HL-60 (cell line): ENCODE measurements around the gene HEPH.

Experiments used
- DNase-seq, 2 experiments: peaks; one replicate each; pipeline ENCODE4 v3.0.0-alpha.2; 2010 to 2020; ENCODE audit warnings: low read depth in 1 of 2, low spot score in 1 of 2
- H3K27ac ChIP-seq: fragments of 250-450 bp; sonication (Bioruptor Pico); replicated peaks from 2 replicates; pipeline ENCODE4 v1.5.1; 2020; ENCODE audit warnings: mild to moderate bottlenecking, moderate library complexity
- H3K27me3 ChIP-seq: fragments of 250-450 bp; sonication (Bioruptor Pico); 2 replicates; pipeline ENCODE4 v1.5.1; 2021; ENCODE audit warnings: mild to moderate bottlenecking, moderate library complexity; ENCODE audit not compliant: insufficient read depth, poor library complexity, severe bottlenecking
- H3K4me3 ChIP-seq: replicated peaks from 2 replicates; pipeline ENCODE4 v1.5.1; 2011; ENCODE audit warnings: mild to moderate bottlenecking, control low read depth, low read length; ENCODE audit not compliant: insufficient read depth
- GABPA ChIP-seq: IDR thresholded peaks from 2 replicates; pipeline ENCODE4 v1.6.1; 2012; ENCODE audit warnings: low read depth
- POLR2AphosphoS5 ChIP-seq: IDR thresholded peaks from 2 replicates; pipeline ENCODE4 v1.6.1; 2012; ENCODE audit warnings: low read depth
- SPI1 ChIP-seq: IDR thresholded peaks from 2 replicates; pipeline ENCODE4 v1.6.1; 2012; ENCODE audit warnings: low read depth, mild to moderate bottlenecking, borderline replicate concordance
- TF ChIP-seq, protein P1 (sequence below): IDR thresholded peaks from one replicate; pipeline ENCODE4 v1.5.1; 2011; ENCODE audit warnings: low read length, control low read depth, inconsistent platforms; ENCODE audit not compliant: insufficient read depth
- TF ChIP-seq, protein P2 (sequence below): IDR thresholded peaks from 2 replicates; pipeline ENCODE4 v1.6.1; 2012; ENCODE audit warnings: low read depth; ENCODE audit not compliant: insufficient replicate concordance

The HEPH gene

DNA sequence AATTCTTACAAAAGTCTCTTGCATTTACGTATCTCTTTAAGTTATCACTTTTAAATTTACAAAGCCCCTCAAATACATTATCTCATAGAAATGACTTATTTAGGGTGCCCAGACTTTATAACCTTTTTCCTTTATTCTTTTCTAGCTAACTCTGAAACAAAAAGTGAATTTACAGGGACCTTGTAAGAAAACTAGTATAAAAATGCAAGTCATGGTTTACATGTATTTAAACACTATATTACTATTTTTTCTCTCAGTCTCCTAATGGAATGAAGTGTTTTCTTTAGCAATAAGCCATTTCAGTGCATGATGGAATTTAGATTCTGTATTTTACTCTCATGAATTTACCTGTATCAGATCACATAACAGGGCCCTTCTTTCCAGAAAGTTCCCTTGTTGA lies 14.5 kb upstream of the HEPH start:
- Histone ChIP-seq H3K27ac (no peak overlapping the region), H3K4me3 (no peak overlapping the region), H3K27me3 (no peaks in the 10 kb centered on the region)
- no peak for DNase-seq
- TF ChIP-seq, protein P1, sequence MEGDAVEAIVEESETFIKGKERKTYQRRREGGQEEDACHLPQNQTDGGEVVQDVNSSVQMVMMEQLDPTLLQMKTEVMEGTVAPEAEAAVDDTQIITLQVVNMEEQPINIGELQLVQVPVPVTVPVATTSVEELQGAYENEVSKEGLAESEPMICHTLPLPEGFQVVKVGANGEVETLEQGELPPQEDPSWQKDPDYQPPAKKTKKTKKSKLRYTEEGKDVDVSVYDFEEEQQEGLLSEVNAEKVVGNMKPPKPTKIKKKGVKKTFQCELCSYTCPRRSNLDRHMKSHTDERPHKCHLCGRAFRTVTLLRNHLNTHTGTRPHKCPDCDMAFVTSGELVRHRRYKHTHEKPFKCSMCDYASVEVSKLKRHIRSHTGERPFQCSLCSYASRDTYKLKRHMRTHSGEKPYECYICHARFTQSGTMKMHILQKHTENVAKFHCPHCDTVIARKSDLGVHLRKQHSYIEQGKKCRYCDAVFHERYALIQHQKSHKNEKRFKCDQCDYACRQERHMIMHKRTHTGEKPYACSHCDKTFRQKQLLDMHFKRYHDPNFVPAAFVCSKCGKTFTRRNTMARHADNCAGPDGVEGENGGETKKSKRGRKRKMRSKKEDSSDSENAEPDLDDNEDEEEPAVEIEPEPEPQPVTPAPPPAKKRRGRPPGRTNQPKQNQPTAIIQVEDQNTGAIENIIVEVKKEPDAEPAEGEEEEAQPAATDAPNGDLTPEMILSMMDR: no peak
- TF ChIP-seq POLR2AphosphoS5 (no peak), SPI1 (no peak)

DNA sequence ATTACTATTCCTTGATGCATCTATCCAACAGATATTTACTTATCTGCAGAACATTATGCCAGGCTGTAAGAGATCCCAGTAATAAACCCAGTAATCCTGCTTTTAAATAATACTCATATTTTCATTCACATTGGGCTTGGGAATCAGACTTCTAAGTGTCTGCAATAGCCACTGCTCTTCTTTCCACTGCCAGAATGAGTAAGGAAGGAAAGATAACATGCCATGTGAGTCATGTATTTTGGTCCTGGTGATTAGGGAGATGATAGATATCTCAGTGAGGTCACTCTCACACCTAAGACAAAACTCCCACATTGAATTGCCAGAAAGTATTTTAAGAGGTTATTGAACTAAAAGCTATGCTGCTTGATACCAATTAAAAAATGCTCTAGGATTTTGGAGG lies 13.9 kb upstream of the HEPH start:
- Histone ChIP-seq H3K4me3 (no peak overlapping the region), H3K27ac (no peak overlapping the region), H3K27me3 (no peaks in the 10 kb centered on the region)
- TF ChIP-seq, protein P1: no peak
- TF ChIP-seq SPI1: no peak
- TF ChIP-seq, protein P2, sequence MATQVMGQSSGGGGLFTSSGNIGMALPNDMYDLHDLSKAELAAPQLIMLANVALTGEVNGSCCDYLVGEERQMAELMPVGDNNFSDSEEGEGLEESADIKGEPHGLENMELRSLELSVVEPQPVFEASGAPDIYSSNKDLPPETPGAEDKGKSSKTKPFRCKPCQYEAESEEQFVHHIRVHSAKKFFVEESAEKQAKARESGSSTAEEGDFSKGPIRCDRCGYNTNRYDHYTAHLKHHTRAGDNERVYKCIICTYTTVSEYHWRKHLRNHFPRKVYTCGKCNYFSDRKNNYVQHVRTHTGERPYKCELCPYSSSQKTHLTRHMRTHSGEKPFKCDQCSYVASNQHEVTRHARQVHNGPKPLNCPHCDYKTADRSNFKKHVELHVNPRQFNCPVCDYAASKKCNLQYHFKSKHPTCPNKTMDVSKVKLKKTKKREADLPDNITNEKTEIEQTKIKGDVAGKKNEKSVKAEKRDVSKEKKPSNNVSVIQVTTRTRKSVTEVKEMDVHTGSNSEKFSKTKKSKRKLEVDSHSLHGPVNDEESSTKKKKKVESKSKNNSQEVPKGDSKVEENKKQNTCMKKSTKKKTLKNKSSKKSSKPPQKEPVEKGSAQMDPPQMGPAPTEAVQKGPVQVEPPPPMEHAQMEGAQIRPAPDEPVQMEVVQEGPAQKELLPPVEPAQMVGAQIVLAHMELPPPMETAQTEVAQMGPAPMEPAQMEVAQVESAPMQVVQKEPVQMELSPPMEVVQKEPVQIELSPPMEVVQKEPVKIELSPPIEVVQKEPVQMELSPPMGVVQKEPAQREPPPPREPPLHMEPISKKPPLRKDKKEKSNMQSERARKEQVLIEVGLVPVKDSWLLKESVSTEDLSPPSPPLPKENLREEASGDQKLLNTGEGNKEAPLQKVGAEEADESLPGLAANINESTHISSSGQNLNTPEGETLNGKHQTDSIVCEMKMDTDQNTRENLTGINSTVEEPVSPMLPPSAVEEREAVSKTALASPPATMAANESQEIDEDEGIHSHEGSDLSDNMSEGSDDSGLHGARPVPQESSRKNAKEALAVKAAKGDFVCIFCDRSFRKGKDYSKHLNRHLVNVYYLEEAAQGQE: no peak
- no peak for TF ChIP-seq POLR2AphosphoS5
- no peak for TF ChIP-seq GABPA
- DNase-seq: no peak

DNA sequence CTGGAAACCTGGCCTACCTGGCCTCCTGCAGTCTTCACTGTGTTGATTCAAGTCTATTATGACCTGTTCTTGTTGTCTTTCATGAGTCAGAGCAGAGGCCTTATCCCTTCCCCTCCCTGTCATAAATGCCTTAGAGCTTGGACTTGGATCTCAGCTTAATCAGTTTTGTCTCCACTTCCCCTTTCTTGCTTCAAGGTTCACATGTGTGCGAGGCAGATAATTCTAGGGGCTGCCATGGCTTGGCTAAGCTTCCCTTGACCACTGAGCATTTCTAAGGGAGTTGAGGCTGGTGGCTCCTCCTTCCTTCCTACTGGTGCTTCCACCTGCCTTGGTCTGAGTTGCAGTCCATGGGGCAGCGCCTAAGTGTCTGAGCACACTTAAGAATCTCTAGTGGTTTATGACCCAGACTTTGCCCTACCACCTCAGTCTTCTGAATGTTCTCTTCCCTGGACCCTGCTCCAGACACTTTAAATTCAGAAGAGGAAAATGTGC lies 1.7 kb upstream of the HEPH start:
- H3K27me3 ChIP-seq: no peaks in the 10 kb centered on the region
- no peak overlapping the region for H3K4me3 ChIP-seq
- peak; percentile 93 for TF ChIP-seq SPI1
- TF ChIP-seq, protein P2: no peak
- DNase-seq: peak in 1 of 2 experiments; percentile 25
- no peak overlapping the region for H3K27ac ChIP-seq

DNA sequence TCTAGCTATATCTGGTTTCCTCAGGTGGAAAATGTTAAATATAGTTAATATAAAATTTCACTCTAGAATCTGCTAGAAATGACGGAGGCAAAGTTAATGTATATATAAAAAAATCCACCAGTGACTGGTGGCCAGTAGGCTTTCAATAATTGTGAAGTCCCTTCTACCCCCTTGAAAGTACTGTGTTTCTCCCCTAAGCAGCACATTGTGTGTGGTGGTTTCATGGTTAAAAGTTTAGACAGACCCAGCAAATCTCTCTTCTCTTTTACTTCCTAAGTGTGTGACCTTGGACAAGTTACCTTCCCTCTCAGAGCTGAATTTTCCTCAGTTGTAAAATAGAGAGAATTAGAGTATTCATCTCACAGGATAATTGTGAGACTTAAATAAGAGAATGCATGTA lies 600 bp upstream of the HEPH start:
- Histone ChIP-seq H3K4me3 (no peak overlapping the region), H3K27ac (no peak overlapping the region), H3K27me3 (no peaks in the 10 kb centered on the region)
- no peak for DNase-seq
- TF ChIP-seq SPI1: no peak
- no peak for TF ChIP-seq GABPA
- TF ChIP-seq, protein P1: no peak
- TF ChIP-seq, protein P2: no peak
- no peak for TF ChIP-seq POLR2AphosphoS5
